ENCODE data around the gene MKS1.

Gene MKS1

DNA sequence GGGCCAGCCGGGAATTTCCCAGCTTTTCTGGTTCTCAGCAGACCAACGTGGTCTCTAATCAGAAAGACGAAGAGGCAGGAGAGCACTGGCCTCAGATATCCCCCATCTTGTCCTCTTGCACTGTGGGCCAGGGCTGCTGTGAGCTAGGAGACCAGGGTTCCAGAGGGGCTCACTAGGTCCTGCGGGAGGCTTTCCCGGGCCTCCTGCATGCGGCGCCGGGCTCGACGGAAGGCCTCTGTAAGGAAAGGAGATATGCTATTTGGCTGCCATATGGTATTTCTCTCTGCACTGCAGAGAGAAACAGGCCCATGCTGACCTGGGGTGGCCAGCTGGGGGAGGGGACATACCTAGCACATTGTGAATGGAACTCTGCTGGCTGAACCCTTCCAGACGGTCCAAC, 13.1 kb downstream of the MKS1 start:
- DNase-seq, result no peak
- TF ChIP-seq, protein P1, sequence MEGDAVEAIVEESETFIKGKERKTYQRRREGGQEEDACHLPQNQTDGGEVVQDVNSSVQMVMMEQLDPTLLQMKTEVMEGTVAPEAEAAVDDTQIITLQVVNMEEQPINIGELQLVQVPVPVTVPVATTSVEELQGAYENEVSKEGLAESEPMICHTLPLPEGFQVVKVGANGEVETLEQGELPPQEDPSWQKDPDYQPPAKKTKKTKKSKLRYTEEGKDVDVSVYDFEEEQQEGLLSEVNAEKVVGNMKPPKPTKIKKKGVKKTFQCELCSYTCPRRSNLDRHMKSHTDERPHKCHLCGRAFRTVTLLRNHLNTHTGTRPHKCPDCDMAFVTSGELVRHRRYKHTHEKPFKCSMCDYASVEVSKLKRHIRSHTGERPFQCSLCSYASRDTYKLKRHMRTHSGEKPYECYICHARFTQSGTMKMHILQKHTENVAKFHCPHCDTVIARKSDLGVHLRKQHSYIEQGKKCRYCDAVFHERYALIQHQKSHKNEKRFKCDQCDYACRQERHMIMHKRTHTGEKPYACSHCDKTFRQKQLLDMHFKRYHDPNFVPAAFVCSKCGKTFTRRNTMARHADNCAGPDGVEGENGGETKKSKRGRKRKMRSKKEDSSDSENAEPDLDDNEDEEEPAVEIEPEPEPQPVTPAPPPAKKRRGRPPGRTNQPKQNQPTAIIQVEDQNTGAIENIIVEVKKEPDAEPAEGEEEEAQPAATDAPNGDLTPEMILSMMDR (IDR thresholded peaks at IDR 0.05; ENCODE audit: low read depth, low read length, missing control alignments), result no peak
- Histone ChIP-seq H3K27ac (no peak overlapping the region), H3K4me3 (ENCODE audit: low read depth, low read length) (no peak overlapping the region), H3K36me3 (replicated peaks) (peaks cover 4% of the 10 kb centered on the region), H3K27me3 (replicated peaks) (no peaks in the 10 kb centered on the region)
- in situ Hi-C loops (cut with HindIII; ENCODE audit: low pct_ligation_motif_present, low sequenced_read_pairs), result no loop called here

DNA sequence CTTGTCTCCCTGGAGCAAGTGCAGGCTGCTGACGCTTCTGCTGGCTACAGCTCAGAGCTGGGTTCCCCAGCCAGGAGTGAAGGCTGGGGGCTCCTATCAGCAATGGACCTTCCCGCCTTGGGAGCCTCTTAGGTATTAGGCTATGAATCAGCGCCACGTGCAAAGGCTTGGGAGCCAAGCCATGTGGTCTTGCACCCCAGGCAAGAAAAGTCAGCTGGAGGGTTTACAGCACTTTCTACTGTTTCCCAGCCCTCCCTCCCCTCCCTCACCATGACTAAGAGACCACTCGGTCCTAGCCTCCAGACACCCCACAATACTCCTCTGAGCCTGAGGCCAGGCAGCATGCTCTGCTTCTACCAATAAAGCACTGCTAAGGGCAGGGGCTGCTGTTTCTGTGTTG, 14.3 kb downstream of the MKS1 start:
- Histone ChIP-seq H3K4me3 (ENCODE audit: low read depth, low read length) (no peak overlapping the region), H3K27ac (no peak overlapping the region), H3K36me3 (replicated peaks) (no peaks in the 10 kb centered on the region), H3K27me3 (replicated peaks) (no peaks in the 10 kb centered on the region)
- in situ Hi-C loops (cut with HindIII; ENCODE audit: low pct_ligation_motif_present, low sequenced_read_pairs), result no loop called here
- TF ChIP-seq, protein P1 (IDR thresholded peaks at IDR 0.05; ENCODE audit: low read depth, low read length, missing control alignments), result no peak
- DNase-seq, result no peak

DNA sequence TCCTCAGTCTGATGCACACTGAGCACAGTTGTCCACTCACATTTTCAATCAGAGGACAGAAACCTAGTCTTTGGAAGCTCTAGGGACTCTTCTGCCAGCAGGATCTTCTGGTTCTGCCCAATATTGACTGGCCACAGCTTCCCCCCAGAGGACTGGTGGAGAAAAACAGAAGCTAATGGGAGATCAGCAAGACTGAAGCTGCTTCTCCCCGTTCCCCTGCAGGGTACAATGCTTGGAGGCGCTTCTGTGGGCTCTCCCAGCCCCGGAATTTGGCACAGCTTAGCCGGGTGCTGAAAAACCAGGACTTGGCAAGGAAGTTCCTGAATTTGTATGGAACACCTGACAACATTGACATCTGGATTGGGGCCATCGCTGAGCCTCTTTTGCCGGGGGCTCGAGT, 16.2 kb downstream of the MKS1 start:
- TF ChIP-seq, protein P1 (IDR thresholded peaks at IDR 0.05; ENCODE audit: low read depth, low read length, missing control alignments), result no peak
- no peak overlapping the region for H3K4me3 ChIP-seq (ENCODE audit: low read depth, low read length)

DNA sequence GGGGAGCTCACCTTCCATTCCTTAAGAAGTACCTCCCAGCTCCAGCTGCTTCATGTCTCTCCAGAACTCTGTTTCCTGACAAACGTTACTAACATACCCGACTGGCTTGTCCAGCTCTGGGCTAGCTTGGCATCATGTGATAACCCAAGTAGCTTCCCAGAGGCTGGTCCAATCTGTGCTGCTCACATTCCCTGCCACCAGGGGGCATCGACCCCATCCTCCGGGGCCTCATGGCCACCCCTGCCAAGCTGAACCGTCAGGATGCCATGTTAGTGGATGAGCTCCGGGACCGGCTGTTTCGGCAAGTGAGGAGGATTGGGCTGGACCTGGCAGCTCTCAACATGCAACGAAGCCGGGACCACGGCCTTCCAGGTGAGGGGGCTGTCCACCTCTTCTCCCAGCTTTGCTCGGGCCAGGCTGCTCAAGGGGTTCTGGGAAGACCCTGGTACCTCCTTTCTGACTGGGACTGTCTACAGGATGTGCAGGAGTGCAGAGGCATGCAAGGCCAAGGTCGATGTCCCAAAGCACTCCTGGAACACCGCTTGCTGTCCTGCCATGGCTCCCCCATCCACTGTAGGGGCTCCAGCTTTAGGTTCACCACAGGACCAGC, 18.9 kb downstream of the MKS1 start:
- in situ Hi-C loops (cut with HindIII; ENCODE audit: low pct_ligation_motif_present, low sequenced_read_pairs), result no loop called here
- Histone ChIP-seq H3K27ac (no peak overlapping the region), H3K27me3 (replicated peaks) (no peaks in the 10 kb centered on the region), H3K4me3 (ENCODE audit: low read depth, low read length) (no peak overlapping the region), H3K36me3 (replicated peaks) (no peaks in the 10 kb centered on the region)
- TF ChIP-seq, protein P1 (IDR thresholded peaks at IDR 0.05; ENCODE audit: low read depth, low read length, missing control alignments), result peak; percentile 81
- peak; percentile 42 for DNase-seq

More for the DNA sequence above, 16.2 kb downstream of the MKS1 start:
- in situ Hi-C loops (cut with HindIII; ENCODE audit: low pct_ligation_motif_present, low sequenced_read_pairs), result no loop called here
- Histone ChIP-seq H3K27ac (no peak overlapping the region), H3K27me3 (replicated peaks) (no peaks in the 10 kb centered on the region), H3K36me3 (replicated peaks) (no peaks in the 10 kb centered on the region)
- DNase-seq, result no peak

DNA sequence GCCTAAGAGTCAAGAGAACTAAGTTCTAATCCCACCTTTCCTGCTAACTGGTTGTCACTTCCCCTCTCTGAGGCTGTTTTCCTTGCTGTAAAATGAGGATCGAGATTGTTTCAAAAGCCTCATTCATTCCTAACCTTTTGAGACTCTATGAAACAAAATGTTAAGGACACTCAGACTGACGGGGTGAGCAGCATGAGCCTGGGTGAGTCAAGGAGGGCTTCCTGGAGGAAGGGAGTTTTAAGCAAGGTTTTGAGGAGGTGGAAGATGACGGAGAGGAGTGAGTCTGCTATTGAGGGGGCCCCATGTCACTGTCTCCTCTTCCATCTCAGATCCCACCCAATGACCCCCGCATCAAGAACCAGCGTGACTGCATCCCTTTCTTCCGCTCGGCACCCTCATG, 22.4 kb downstream of the MKS1 start:
- DNase-seq, result no peak
- no peak overlapping the region for H3K27ac ChIP-seq
- H3K27me3 ChIP-seq (replicated peaks), result no peaks in the 10 kb centered on the region
- TF ChIP-seq, protein P1 (IDR thresholded peaks at IDR 0.05; ENCODE audit: low read depth, low read length, missing control alignments), result no peak
- in situ Hi-C loops (cut with HindIII; ENCODE audit: low pct_ligation_motif_present, low sequenced_read_pairs), result no loop called here
- H3K36me3 ChIP-seq (replicated peaks), result no peaks in the 10 kb centered on the region
- H3K4me3 ChIP-seq (ENCODE audit: low read depth, low read length), result no peak overlapping the region

DNA sequence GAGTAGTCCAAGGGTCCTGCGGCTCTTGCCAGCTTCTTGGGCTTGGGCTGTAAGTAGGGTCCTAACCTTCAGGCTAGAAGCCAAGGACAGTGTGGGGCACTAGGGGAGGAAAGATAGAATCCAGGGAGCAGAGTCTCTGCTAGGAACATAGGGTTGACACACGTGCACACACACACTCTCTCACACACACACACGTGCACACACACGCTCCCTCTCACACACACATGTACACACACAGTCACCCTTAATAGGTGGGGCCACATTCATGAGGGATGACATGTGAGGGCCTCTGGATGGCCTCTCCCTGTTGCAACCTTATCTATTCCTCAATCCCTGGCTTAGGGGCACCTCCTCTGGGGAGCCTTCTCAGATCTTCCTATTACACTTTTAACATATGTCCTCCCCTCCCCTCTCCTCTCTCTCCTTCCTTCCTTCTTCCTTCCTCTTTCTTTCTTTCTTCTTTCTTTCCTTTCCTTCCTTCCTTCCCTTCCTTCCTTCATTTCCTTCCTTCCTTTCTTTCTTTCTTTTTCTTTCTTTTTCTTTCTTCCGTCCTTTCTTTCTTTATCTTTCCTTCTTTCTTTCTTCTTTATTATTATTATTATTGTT, 23.4 kb downstream of the MKS1 start:
- in situ Hi-C loops (cut with HindIII; ENCODE audit: low pct_ligation_motif_present, low sequenced_read_pairs), result no loop called here

More for the DNA sequence above, 23.4 kb downstream of the MKS1 start:
- TF ChIP-seq, protein P1 (IDR thresholded peaks at IDR 0.05; ENCODE audit: low read depth, low read length, missing control alignments), result no peak
- Histone ChIP-seq H3K4me3 (ENCODE audit: low read depth, low read length) (no peak overlapping the region), H3K36me3 (replicated peaks) (no peaks in the 10 kb centered on the region), H3K27me3 (replicated peaks) (no peaks in the 10 kb centered on the region), H3K27ac (no peak overlapping the region)
- DNase-seq, result no peak
